Natural killer cell treated with Interleukin-12 subunit alpha and Interleukin-12 subunit beta and Interleukin-15 and Interleukin-18, amount 100 ng/mL, for 72 hours (primary cell): Measurements from ENCODE around the gene AOC2. TPM values are rescaled to one million over a fixed set of nuclear protein-coding genes. Genes with fewer than 3 reads are reported as not detected.
"Not testable (repeated sequence)": the region's sequence is repeated elsewhere in the genome, so short reads cannot be mapped to it uniquely, and the experiment has no call there.

Experiments
- ATAC-seq, 2 donors: fragments of 150-1000 bp; cut with Tn5 transposase in 1 of 2; sonication (Bioruptor Pico), chemical (Tn5 transposase) in 1 of 2; 2 replicates each; pipeline ENCODE4 v1.10.0; 2021
- DNase-seq: peaks from one replicate; pipeline ENCODE4 v3.0.0; 2022; ENCODE audit warnings: low spot score
- H3K27ac Mint-ChIP-seq, 2 donors: 1 replicate in 1 of 2; 2 replicates in 1 of 2; pipeline ENCODE4 v1.8.0; 2022; ENCODE audit warnings: mixed read lengths in 2 of 2, mild to moderate bottlenecking in 1 of 2, moderate library complexity in 1 of 2
- H3K27me3 Mint-ChIP-seq, 2 donors: 1 replicate in 1 of 2; 2 replicates in 1 of 2; pipeline ENCODE4 v1.8.0; 2022; ENCODE audit warnings: mixed read lengths in 2 of 2
- H3K36me3 Mint-ChIP-seq: one replicate; pipeline ENCODE4 v1.8.0; 2022; ENCODE audit warnings: mixed read lengths
- H3K4me1 Mint-ChIP-seq, 2 donors: 1 replicate in 1 of 2; 2 replicates in 1 of 2; pipeline ENCODE4 v1.8.0; 2022; ENCODE audit warnings: low read depth in 2 of 2, mixed read lengths in 2 of 2, mild to moderate bottlenecking in 1 of 2
- H3K4me3 Mint-ChIP-seq: one replicate; pipeline ENCODE4 v1.8.0; 2022; ENCODE audit warnings: mixed read lengths
- H3K9me3 Mint-ChIP-seq: 2 replicates; pipeline ENCODE4 v1.8.0; 2022; ENCODE audit warnings: mixed read lengths
- total RNA-seq, 2 donors: library from RNA; stranded (reverse); gene quantifications; one replicate each; pipeline ENCODE4 v1.2.3, GENCODE V29; 2022

AOC2 gene
- total RNA-seq, 2 donors from 2014 or later: 3.5 to 5.3 TPM

- ATAC-seq (no peak), DNase-seq (no peak)
- Mint-ChIP-seq H3K27ac (no peak overlapping the region), H3K27me3 (no peaks in the 10 kb centered on the region), H3K4me1 (peaks cover 19 to 24% of the 10 kb centered on the region in 2 donors), H3K9me3 (no peaks in the 10 kb centered on the region), H3K36me3 (peaks cover 27% of the 10 kb centered on the region), H3K4me3 (no peak overlapping the region)
These were observed 934 bp upstream of the AOC2 start for GRCh38 chr17:42843358-42843934.

- Mint-ChIP-seq H3K27me3 (no peaks in the 10 kb centered on the region), H3K9me3 (no peaks in the 10 kb centered on the region), H3K27ac (peak overlapping the region in 1 of 2 donors; percentile 82), H3K4me3 (no peak overlapping the region), H3K4me1 (peaks cover 19 to 24% of the 10 kb centered on the region in 2 donors), H3K36me3 (peaks cover 17% of the 10 kb centered on the region)
- ATAC-seq: no peak
- DNase-seq: no peak
These were observed 578 bp downstream of the AOC2 start for GRCh38 chr17:42844761-42845555.

- ATAC-seq: no peak
- Mint-ChIP-seq H3K4me3 (no peak overlapping the region), H3K9me3 (no peaks in the 10 kb centered on the region), H3K27me3 (peaks cover 0 to 4% of the 10 kb centered on the region in 2 donors), H3K36me3 (peaks cover 17% of the 10 kb centered on the region), H3K27ac (peak overlapping the region; percentile 64 to 82), H3K4me1 (peaks cover 19 to 24% of the 10 kb centered on the region in 2 donors)
- DNase-seq: no peak
These were observed 1.2 kb downstream of the AOC2 start for GRCh38 chr17:42845556-42845917.

- peak; percentile 85 to 93 for ATAC-seq
- peaks cover 19 to 24% of the 10 kb centered on the region in 2 donors for H3K4me1 Mint-ChIP-seq
- peak; percentile 79 for DNase-seq
- no peaks in the 10 kb centered on the region for H3K9me3 Mint-ChIP-seq
- H3K4me3 Mint-ChIP-seq: peak overlapping the region; percentile 51
- peaks cover 17% of the 10 kb centered on the region for H3K36me3 Mint-ChIP-seq
- H3K27ac Mint-ChIP-seq: peak overlapping the region; percentile 64 to 82
- H3K27me3 Mint-ChIP-seq: peaks cover 0 to 4% of the 10 kb centered on the region in 2 donors
These were observed 1.7 kb downstream of the AOC2 start for GRCh38 chr17:42845918-42846593.

GRCh38 chr17:42846594-42847280 is 2.4 kb downstream of the AOC2 start:
- no peaks in the 10 kb centered on the region for H3K9me3 Mint-ChIP-seq
- no peak overlapping the region for H3K4me3 Mint-ChIP-seq
- peaks cover 19 to 24% of the 10 kb centered on the region in 2 donors for H3K4me1 Mint-ChIP-seq
- H3K36me3 Mint-ChIP-seq: peaks cover 16% of the 10 kb centered on the region
- peaks cover 0 to 4% of the 10 kb centered on the region in 2 donors for H3K27me3 Mint-ChIP-seq
- ATAC-seq (no peak), DNase-seq (no peak)
- peak overlapping the region; percentile 64 to 82 for H3K27ac Mint-ChIP-seq

GRCh38 chr17:42848093-42848492 is 3.7 kb downstream of the AOC2 start:
- H3K9me3 Mint-ChIP-seq: no peaks in the 10 kb centered on the region
- peaks cover 3% of the 10 kb centered on the region for H3K36me3 Mint-ChIP-seq
- peaks cover 0 to 4% of the 10 kb centered on the region in 2 donors for H3K27me3 Mint-ChIP-seq
- H3K27ac Mint-ChIP-seq: no peak overlapping the region
- ATAC-seq (no peak), DNase-seq (no peak)
- H3K4me3 Mint-ChIP-seq: no peak overlapping the region
- H3K4me1 Mint-ChIP-seq: peaks cover 14 to 24% of the 10 kb centered on the region in 2 donors

GRCh38 chr17:42849031-42849430 is 4.7 kb downstream of the AOC2 start:
- no peak for DNase-seq
- H3K27ac Mint-ChIP-seq: no peak overlapping the region
- no peak for ATAC-seq
- no peak overlapping the region for H3K4me3 Mint-ChIP-seq
- H3K9me3 Mint-ChIP-seq: no peaks in the 10 kb centered on the region
- H3K36me3 Mint-ChIP-seq: no peaks in the 10 kb centered on the region
- peaks cover 0 to 8% of the 10 kb centered on the region in 2 donors for H3K27me3 Mint-ChIP-seq
- H3K4me1 Mint-ChIP-seq: peaks cover 14 to 24% of the 10 kb centered on the region in 2 donors

GRCh38 chr17:42849451-42850181 is 5.2 kb downstream of the AOC2 start:
- peaks cover 14 to 22% of the 10 kb centered on the region in 2 donors for H3K4me1 Mint-ChIP-seq
- H3K4me3 Mint-ChIP-seq: no peak overlapping the region
- no peak for DNase-seq
- H3K27ac Mint-ChIP-seq: no peak overlapping the region
- no peak for ATAC-seq
- H3K9me3 Mint-ChIP-seq: no peaks in the 10 kb centered on the region
- no peaks in the 10 kb centered on the region for H3K36me3 Mint-ChIP-seq
- H3K27me3 Mint-ChIP-seq: peaks cover 0 to 9% of the 10 kb centered on the region in 2 donors

- Mint-ChIP-seq H3K27me3 (peaks cover 0 to 9% of the 10 kb centered on the region in 2 donors), H3K27ac (no peak within 1 kb of the TSS), H3K4me3 (no peak within 1 kb of the TSS), H3K4me1 (peaks cover 6 to 13% of the 10 kb centered on the region in 2 donors), H3K9me3 (no peaks in the 10 kb centered on the region), H3K36me3 (no peaks in the 10 kb centered on the region)
- DNase-seq (no peak), ATAC-seq (no peak)
These were observed 6.6 kb downstream of the AOC2 start, which contains the start of gene AOC3 for GRCh38 chr17:42850954-42851353. Gene AOC3 (plus strand): TSS chr17:42851199. CDS start chr17:42851344, 145 bp downstream.

- not testable (repeated sequence) for H3K4me1 Mint-ChIP-seq, ATAC-seq
These were observed 7.2 kb downstream of the AOC2 start for GRCh38 chr17:42851371-42852240.

GRCh38 chr17:42852351-42852750 is 8.0 kb downstream of the AOC2 start:
- DNase-seq (no peak), ATAC-seq (no peak)
- H3K4me1 Mint-ChIP-seq: no peaks in the 10 kb centered on the region
- no peak overlapping the region for H3K27ac Mint-ChIP-seq
- H3K4me3 Mint-ChIP-seq: no peak overlapping the region
- peaks cover 0 to 9% of the 10 kb centered on the region in 2 donors for H3K27me3 Mint-ChIP-seq
- H3K9me3 Mint-ChIP-seq: no peaks in the 10 kb centered on the region
- H3K36me3 Mint-ChIP-seq: no peaks in the 10 kb centered on the region

More at GRCh38 chr17:42851371-42852240, 7.2 kb downstream of the AOC2 start:
- DNase-seq, H3K4me3 Mint-ChIP-seq, H3K27ac Mint-ChIP-seq, H3K36me3 Mint-ChIP-seq, H3K27me3 Mint-ChIP-seq, H3K9me3 Mint-ChIP-seq: not testable (repeated sequence)

- no peak overlapping the region for H3K4me3 Mint-ChIP-seq
- H3K27me3 Mint-ChIP-seq: peaks cover 0 to 9% of the 10 kb centered on the region in 2 donors
- H3K36me3 Mint-ChIP-seq: no peaks in the 10 kb centered on the region
- H3K27ac Mint-ChIP-seq: no peak overlapping the region
- no peak for DNase-seq
- ATAC-seq: no peak
- no peaks in the 10 kb centered on the region for H3K4me1 Mint-ChIP-seq
- no peaks in the 10 kb centered on the region for H3K9me3 Mint-ChIP-seq
These were observed 8.6 kb downstream of the AOC2 start for GRCh38 chr17:42853004-42853403.
